DMS53 treated with DMSO at 0.1 percent for 48 hours (cell line): Measurements from ENCODE around the gene CDKL1.
"Not testable (repeated sequence)": the region's sequence is repeated elsewhere in the genome, so short reads cannot be mapped to it uniquely, and the experiment has no call there.

Source experiments
- DNase-seq: peaks from one replicate; lab custom pipeline; 2025; ENCODE audit not compliant: unreplicated experiment; lab: John Stamatoyannopoulos, UW

CDKL1 gene

DNA sequence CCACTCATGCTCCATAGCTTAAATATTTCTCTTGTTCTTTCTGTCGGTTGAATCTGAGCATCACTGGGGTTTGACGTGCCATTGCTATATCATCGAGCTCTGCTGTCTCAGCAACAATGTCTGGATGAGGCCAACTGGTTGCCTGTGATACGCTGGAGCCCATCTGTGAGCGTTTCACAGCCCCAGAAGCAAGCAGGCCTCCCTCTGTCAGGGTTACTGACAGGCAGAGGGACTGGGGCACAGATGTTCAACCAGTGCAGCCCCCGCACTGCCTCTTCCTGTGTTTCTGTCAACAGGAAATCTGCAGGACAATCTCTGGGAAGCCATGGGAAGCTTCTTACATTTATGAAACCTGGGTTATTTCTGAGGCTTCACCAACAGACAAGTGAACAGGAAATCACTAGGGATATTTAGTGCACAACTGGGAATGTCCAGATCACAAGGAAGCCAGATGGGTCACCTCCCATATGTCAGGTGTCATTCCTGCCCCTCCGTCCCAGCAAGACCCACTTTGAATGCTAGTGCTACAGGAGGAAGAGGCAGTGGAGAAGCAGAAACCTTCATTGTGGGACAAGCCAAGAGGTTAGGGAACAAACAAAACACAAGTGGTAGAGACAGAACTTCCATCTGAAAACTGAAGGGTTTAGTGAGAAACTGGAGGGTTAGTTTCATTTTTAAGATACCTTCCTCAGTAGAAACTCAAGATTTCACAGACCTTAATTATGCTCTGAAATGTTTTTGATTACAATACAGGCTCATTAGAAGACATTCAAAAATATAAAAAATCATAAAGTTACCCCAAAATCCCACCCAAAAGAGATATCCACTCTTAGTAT is 60.5 kb downstream of the CDKL1 start:
- DNase-seq, result peak; percentile 22

GRCh38 chr14:50335389-50335788 is 61.3 kb downstream of the CDKL1 start:
- peak; percentile 83 for DNase-seq

GRCh38 chr14:50334211-50334610 is 62.5 kb downstream of the CDKL1 start:
- no peak for DNase-seq

- no peak for DNase-seq
These were observed 63.6 kb downstream of the CDKL1 start for GRCh38 chr14:50333014-50333509.

DNA sequence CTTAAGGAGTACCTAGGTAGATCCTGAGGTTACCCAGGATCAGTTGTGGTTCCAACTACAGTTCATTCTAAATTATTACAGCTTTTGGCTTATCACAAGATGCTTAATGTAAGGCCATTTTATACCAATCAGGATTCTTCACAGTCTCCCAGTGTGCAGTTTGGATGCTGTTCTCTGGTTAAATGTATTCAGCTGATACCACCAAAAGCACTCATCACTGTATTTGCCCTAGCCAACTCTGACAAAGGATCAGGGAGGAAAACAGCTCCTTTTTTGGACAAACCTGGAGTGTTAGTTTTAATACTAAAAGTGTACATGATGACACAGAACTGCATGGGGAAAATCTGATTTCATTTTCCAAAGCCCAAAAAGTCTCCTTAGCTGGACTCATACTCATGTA is 65.1 kb downstream of the CDKL1 start:
- DNase-seq, result no peak

- peak; percentile 91 for DNase-seq
These were observed 75.5 kb downstream of the CDKL1 start for GRCh38 chr14:50321009-50321660.

GRCh38 chr14:50320283-50320682 is 76.4 kb downstream of the CDKL1 start:
- DNase-seq, result no peak

- no peak for DNase-seq
These were observed 77.0 kb downstream of the CDKL1 start for GRCh38 chr14:50319721-50320120.

DNA sequence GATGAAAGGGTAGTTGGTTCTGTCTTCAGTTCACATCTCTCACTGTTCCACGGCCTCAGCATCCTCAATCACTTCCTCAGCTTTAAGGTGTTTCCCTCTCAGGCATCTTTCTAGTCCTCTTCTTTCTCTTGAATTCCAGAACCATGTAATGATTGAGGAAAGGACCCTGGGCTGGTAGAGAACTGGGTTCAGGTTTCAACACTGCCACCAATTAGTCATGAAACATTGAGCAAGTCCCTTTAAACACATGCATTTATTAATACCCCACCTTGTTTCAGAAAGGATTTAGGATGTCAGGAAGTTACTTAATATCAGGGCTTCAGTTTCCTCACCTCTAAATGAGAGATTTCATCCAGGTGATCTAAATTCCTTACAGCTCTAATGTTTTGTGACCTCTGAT is 77.4 kb downstream of the CDKL1 start:
- DNase-seq, result no peak

DNA sequence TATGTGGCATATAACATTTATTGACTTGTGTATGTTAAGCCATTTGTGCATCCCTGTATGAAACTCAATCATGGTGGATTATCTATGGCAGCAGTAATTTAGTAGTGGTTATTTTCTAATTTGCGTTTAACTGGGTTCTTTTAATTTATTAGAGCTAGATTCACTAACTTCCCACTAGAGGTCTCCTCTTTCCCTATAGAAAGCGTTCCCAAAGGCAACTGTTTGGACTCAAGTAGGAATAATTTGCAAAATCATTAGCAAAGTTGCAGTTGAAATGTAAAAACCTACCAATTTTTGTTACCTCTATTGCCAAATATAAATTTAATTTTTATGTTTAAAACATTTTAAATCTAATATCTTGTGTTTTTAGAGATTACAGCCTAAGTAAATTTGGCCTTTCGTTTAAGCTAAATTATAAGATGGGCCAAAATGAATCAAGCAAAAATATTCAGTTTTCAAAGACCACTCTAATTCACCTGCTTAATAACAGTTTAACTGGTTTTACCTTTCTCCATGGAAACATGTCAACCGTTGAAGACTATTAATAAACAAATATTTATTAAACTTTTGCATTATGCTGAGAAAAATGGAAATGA is 78.6 kb downstream of the CDKL1 start:
- DNase-seq, result no peak

- not testable (repeated sequence) for DNase-seq
These were observed 82.6 kb downstream of the CDKL1 start for GRCh38 chr14:50314098-50314497.

GRCh38 chr14:50312734-50313054 is 84.0 kb downstream of the CDKL1 start:
- DNase-seq, result peak; percentile 52

DNA sequence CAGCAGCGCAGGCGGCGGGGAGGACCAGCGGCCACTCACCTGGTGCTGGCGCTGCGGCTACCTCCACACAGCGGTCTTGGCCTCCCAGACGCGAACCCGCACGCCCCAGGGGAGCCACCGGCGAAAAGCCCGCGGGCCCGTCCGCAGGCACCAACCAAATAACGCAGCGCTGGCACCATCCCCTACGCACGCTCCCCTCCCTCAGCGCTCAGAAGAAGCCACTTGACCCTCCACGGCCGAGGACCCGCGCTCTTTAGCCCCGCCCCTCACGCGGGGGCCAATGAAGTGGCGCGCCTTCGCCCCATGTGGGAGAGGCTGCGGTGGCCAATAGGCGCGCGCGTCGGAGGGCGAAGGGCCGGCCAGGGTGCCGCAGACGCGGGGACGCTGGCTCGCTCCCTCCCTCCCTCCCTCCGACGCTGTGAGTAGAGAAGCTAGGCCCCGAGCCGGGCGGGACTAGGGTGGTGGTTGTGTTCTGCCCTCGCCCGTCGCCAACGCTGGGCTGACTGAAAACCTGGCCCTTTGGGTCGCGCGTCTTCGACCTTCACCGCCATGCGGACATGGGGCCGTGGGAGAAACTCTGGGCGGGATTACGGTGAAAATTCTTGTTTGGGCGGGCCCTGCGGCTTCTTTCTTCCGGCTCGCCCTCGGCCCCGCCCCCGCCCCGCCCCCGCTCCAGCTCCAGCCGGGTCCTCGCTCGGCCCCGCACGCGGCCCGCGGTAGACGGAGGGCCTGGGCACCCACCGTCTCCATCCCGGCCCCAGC is 84.5 kb downstream of the CDKL1 start, which contains the start of the genes DMAC2L and L2HGDH:
Gene DMAC2L (plus strand): TSS at position 353 of the 762 bp plus-strand sequence. CDS start 9,164 bp downstream, outside the sequence.
Gene L2HGDH (minus strand): TSS at position 258 of the 762 bp plus-strand sequence. CDS start 79 bp downstream, at position 179.
- peak; percentile 69 for DNase-seq

GRCh38 chr14:50311337-50311971 is 85.2 kb downstream of the CDKL1 start:
- peak; percentile 0 for DNase-seq

GRCh38 chr14:50310445-50310844 is 86.2 kb downstream of the CDKL1 start:
- DNase-seq, result no peak

DNA sequence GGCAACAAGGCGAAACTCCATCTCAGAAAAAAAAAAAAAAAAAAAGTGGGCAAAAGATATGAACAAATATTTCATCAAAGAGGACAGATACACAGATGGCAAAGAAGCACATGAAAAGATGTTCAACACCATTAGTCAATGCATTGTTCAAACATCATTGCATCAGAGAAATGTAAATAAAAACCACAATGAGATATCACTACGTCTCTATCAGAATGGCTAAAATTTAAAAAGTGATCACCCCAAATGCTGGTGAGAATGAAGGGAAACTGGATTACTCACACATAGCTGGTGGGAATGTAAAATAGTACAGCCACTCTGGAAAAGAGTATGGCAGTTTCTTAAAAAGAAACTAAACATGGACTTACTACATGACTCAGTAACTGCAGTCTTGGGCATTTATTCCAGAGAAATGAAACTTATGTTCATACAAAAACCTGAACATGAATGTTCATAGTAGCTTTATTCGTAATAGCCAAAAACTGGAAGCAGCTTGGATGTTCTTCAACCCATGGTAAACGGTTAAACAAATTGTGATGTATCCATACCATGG is 88.2 kb downstream of the CDKL1 start:
- DNase-seq, result peak; percentile 7

GRCh38 chr14:50303744-50304471 is 92.8 kb downstream of the CDKL1 start:
- DNase-seq, result no peak

DNA sequence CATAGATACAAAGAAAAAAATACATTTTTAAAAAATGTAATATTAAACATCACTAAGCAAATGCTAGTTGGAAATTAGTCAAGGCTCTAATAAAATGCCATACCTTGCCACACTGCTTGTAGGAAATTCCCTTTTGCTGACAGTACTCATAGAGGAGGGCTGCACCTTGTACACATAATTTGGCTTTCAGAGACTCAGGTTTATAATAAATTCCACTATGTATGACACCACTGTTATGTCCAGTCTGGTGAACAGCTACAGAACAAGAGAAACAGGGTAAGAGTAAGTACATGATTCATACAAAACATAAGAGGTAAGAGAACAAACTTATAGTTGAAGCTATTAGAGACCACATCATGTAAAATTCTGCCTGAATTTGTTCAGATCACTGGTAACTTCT is 94.8 kb downstream of the CDKL1 start:
- DNase-seq, result no peak

DNA sequence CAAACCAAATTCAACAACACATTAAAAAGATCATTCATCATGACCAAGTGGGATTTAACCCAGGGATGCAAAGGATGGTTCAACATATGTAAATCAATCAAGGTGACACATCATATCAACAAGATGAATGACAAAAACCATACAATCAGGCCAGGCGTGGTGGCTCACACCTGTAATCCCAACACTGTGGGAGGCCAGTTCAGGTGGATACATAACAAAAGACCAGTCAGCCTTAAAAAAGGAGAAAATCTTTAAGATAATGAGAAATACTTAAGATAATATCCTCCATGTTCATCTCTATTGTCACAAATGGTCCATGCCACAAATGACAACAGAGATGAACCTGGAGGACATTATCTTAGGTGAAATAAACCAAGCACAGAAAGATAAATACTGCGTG is 97.1 kb downstream of the CDKL1 start:
- DNase-seq, result no peak

- no peak for DNase-seq
These were observed 106.4 kb downstream of the CDKL1 start for GRCh38 chr14:50290306-50290705.
